MG63 (cell line): ENCODE measurements around the gene ACSS1. TPM values are rescaled to one million over a fixed set of nuclear protein-coding genes. Genes with fewer than 3 reads are reported as not detected.

Experiments used
- DNase-seq: peaks from one replicate; pipeline ENCODE4 v3.0.0-alpha.2; 2020
- H3K27me3 ChIP-seq: fragments of 250-450 bp; sonication (Bioruptor Pico); 2 replicates; pipeline ENCODE4 v1.5.1; 2020; ENCODE audit warnings: mild to moderate bottlenecking, moderate library complexity
- H3K36me3 ChIP-seq: fragments of 250-450 bp; sonication (Bioruptor Pico); 2 replicates; pipeline ENCODE4 v1.5.1; 2020; ENCODE audit warnings: mild to moderate bottlenecking, moderate library complexity
- H3K4me3 ChIP-seq: fragments of 250-450 bp; sonication (Bioruptor Pico); 2 replicates; pipeline ENCODE4 v1.5.1; 2020; ENCODE audit warnings: mild to moderate bottlenecking, moderate library complexity
- H3K9me3 ChIP-seq: fragments of 250-450 bp; sonication (Bioruptor Pico); 2 replicates; pipeline ENCODE4 v1.5.1; 2020; ENCODE audit warnings: mild to moderate bottlenecking, moderate library complexity
- total RNA-seq: library from RNA; depleted of rRNA; stranded (reverse); fragments of >200 nt; shearing (Covaris generic); gene quantifications from 2 replicates; pipeline ENCODE4 v1.2.3, GENCODE V29; 2014; ENCODE audit warnings: low replicate concordance

ACSS1 gene
- total RNA-seq, 1 experiment from 2014 or later, result 0.10 TPM

GRCh38 chr20:25082498-25082873, 24.5 kb upstream of the ACSS1 start:
- no peak overlapping the region for H3K4me3 ChIP-seq
- no peak for DNase-seq
- no peaks in the 10 kb centered on the region for H3K36me3 ChIP-seq
- H3K9me3 ChIP-seq, result no peaks in the 10 kb centered on the region
- peaks cover 44% of the 10 kb centered on the region for H3K27me3 ChIP-seq

- Histone ChIP-seq H3K36me3 (no peaks in the 10 kb centered on the region), H3K4me3 (no peak within 1 kb of the TSS), H3K9me3 (no peaks in the 10 kb centered on the region), H3K27me3 (peaks cover 45% of the 10 kb centered on the region)
- no peak for DNase-seq
These were observed 24.0 kb upstream of the ACSS1 start, which contains the start of gene VSX1 for GRCh38 chr20:25081730-25082497. TSS of gene VSX1 (minus strand) at chr20:25082141. CDS start at chr20:25082096, 45 bp downstream.

- H3K27me3 ChIP-seq, result peaks cover 45% of the 10 kb centered on the region
- H3K9me3 ChIP-seq, result no peaks in the 10 kb centered on the region
- H3K36me3 ChIP-seq, result no peaks in the 10 kb centered on the region
- no peak for DNase-seq
- H3K4me3 ChIP-seq, result no peak overlapping the region
These were observed 23.3 kb upstream of the ACSS1 start for GRCh38 chr20:25081065-25081729.

DNA sequence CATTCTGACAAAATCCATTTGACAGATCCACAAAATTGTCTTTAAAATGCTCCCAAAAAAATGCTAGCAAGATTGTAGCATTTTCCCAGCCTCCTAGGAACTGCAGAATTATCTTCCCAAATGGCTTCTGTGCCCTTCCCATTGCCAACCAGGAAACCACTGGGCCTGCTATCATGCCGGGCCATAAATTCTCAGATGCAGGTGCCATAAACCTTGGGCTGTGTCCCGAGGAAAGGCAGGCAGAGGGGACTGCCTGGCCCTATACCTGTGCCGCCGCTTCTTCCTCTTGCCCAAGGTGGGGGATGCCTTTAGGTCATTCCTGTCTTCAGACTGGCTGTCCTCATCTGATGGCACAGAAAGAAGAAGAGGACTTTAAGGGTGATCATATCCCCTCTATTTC, 21.2 kb upstream of the ACSS1 start:
- DNase-seq, result no peak
- Histone ChIP-seq H3K4me3 (no peak overlapping the region), H3K36me3 (no peaks in the 10 kb centered on the region), H3K27me3 (peaks cover 37% of the 10 kb centered on the region), H3K9me3 (no peaks in the 10 kb centered on the region)

GRCh38 chr20:25078662-25079061, 20.7 kb upstream of the ACSS1 start:
- Histone ChIP-seq H3K4me3 (no peak overlapping the region), H3K36me3 (no peaks in the 10 kb centered on the region), H3K27me3 (peaks cover 32% of the 10 kb centered on the region), H3K9me3 (no peaks in the 10 kb centered on the region)
- DNase-seq, result no peak

DNA sequence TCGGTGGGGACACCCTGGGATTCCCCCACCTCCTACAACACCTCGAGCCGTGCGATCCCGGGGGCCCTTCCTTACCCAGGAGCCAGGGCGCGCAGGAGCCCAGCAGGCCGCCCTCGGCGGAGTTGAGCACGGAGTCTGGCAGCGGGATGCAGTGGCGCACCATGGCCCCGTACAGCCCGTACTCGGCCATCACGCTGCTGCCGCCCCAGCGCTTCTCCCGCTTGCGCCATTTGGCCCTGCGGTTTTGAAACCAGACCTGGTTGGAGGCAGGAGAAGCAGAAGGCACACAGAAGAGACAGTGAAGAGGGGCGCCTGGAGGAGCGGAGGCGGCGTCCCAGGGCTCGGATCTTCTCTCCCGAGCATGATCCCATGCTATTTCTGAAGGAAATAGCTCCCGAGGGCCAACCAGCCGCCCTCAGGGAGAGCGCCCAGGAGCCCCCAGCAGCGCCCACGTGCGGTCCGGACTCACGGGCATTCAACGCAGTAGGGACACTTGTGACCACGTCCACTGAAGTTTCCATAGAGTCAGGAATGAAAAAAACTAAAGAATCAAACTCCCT, 19.8 kb upstream of the ACSS1 start:
- DNase-seq, result no peak
- peaks cover 23% of the 10 kb centered on the region for H3K27me3 ChIP-seq
- no peak overlapping the region for H3K4me3 ChIP-seq
- no peaks in the 10 kb centered on the region for H3K9me3 ChIP-seq
- no peaks in the 10 kb centered on the region for H3K36me3 ChIP-seq

DNA sequence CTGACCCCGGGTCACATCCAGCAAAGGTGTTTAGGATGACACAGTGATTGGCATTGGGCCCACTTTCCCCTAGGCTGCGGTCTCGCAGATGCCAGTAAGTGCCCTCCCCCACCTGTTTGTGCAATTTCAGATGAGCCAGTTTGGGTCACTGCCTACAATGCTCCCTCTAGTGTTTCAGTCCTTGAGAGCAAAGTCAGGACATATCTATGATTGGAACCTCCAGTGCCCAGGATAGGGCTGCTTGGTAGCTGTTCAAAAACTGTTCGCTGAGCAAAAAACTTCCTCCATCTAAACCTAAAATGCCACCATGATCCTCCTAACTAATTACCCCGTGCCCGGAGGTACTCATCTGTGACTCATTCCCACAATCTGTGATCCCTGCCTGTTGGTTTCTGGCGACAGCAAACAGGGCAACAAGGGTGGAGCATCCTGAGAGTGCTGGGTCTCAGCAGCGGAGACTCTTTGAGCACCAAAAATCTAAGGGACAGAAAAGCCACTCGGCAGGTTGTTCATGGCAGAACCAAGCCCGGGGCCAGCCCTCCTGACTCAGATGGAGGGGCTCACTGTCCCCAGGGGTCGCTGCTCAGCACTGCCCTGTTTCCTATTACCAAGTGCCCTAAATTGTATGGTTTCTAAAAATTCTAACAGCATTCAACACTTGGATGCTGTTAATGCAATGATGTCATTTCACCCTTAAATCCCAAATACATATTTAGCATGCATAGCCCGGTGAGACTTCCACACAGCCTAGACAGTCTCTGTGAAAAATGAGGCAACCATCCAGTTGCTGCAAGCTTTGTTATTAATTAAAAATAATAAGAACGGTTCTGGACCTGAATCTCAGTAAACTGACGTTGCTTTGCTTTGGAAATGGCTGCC, 19.0 kb upstream of the ACSS1 start:
- DNase-seq, result no peak
- Histone ChIP-seq H3K4me3 (no peak overlapping the region), H3K9me3 (no peaks in the 10 kb centered on the region), H3K36me3 (no peaks in the 10 kb centered on the region), H3K27me3 (peaks cover 20% of the 10 kb centered on the region)

GRCh38 chr20:25076201-25076600, 18.3 kb upstream of the ACSS1 start:
- Histone ChIP-seq H3K9me3 (no peaks in the 10 kb centered on the region), H3K27me3 (peaks cover 14% of the 10 kb centered on the region), H3K4me3 (no peak overlapping the region), H3K36me3 (no peaks in the 10 kb centered on the region)
- DNase-seq, result no peak

GRCh38 chr20:25073544-25073943, 15.6 kb upstream of the ACSS1 start:
- Histone ChIP-seq H3K27me3 (peaks cover 22% of the 10 kb centered on the region), H3K36me3 (no peaks in the 10 kb centered on the region), H3K9me3 (peaks cover 3% of the 10 kb centered on the region; the same call in 1 of the 2 replicates), H3K4me3 (no peak overlapping the region)
- DNase-seq, result no peak

DNA sequence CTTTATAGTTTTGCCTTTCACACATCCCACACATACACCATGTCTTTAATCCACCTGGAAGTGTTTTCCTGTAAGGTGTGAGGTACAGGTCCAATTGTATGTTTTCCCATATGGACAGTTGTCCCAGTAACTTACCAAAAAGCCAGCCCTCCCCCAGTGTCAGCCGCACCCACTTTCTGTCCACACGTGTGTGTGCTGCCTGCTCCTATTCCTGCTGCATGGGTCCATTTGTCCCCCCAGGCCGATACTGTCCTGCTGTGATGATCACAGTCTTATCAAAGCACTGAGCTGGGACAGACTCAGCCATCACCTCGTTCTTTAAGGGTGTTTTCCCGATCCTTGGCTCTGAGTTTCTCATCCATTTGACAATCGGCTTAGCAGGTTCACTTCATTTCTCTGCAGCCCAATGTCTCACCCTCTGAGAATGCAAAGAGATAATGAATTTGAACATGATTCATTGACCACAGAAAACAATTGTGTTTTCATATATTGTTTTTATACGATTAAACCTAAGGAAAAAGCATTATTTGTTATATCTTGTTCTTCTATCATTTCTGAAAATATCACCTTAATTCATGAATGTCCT, 14.4 kb upstream of the ACSS1 start:
- Histone ChIP-seq H3K9me3 (peaks cover 3% of the 10 kb centered on the region; the same call in 1 of the 2 replicates), H3K36me3 (no peaks in the 10 kb centered on the region), H3K4me3 (no peak overlapping the region), H3K27me3 (peaks cover 14% of the 10 kb centered on the region)
- DNase-seq, result no peak

- Histone ChIP-seq H3K27me3 (peaks cover 14% of the 10 kb centered on the region), H3K36me3 (no peaks in the 10 kb centered on the region), H3K9me3 (peaks cover 3% of the 10 kb centered on the region; the same call in 1 of the 2 replicates)
These were observed 13.8 kb upstream of the ACSS1 start for GRCh38 chr20:25071734-25072133.

GRCh38 chr20:25070821-25071473, 13.0 kb upstream of the ACSS1 start:
- Histone ChIP-seq H3K36me3 (no peaks in the 10 kb centered on the region), H3K9me3 (peaks cover 3% of the 10 kb centered on the region; the same call in 1 of the 2 replicates), H3K4me3 (no peak overlapping the region), H3K27me3 (peaks cover 14% of the 10 kb centered on the region)
- DNase-seq, result no peak

More at GRCh38 chr20:25071734-25072133, 13.8 kb upstream of the ACSS1 start:
- DNase-seq, result no peak
- no peak overlapping the region for H3K4me3 ChIP-seq

- H3K36me3 ChIP-seq, result no peaks in the 10 kb centered on the region
- H3K4me3 ChIP-seq, result no peak overlapping the region
- DNase-seq, result no peak
- H3K27me3 ChIP-seq, result peaks cover 12% of the 10 kb centered on the region; the same call in 1 of the 2 replicates
- peaks cover 3% of the 10 kb centered on the region; the same call in 1 of the 2 replicates for H3K9me3 ChIP-seq
These were observed 9.4 kb upstream of the ACSS1 start for GRCh38 chr20:25067102-25067987.

DNA sequence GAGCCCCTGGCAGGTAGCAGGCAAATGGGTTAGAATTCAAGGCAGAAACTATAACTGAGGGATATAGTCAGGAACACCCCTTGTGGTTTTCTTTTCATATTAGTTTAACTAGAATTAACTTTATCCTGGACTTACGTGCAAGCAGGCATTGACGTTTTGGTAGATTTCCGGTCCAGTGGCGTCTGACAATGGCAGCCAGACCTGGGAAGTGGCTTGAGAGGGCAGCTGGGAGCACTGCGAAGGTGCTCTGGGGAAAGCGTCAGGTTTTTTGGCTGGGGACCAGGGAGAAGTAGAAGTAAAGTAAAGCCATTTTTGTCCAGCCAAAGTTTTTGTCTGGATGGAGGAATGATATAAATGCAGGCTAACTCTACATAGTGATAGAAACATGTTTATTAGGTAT, 8.4 kb upstream of the ACSS1 start:
- H3K27me3 ChIP-seq, result peaks cover 12% of the 10 kb centered on the region; the same call in 1 of the 2 replicates
- peaks cover 3% of the 10 kb centered on the region; the same call in 1 of the 2 replicates for H3K9me3 ChIP-seq
- H3K4me3 ChIP-seq, result no peak overlapping the region
- no peak for DNase-seq
- H3K36me3 ChIP-seq, result no peaks in the 10 kb centered on the region
